ENCODE measurements around the gene CDY1. TPM values are rescaled to one million over a fixed set of nuclear protein-coding genes. Genes with fewer than 3 reads are reported as not detected.
"Not testable (repeated sequence)": the region's sequence is repeated elsewhere in the genome, so short reads cannot be mapped to it uniquely, and the experiment has no call there.

CDY1 gene
- total RNA-seq (2014; rRNA removed; shearing (Covaris generic)): not detected in 2 replicates

GRCh38 chrY:25621817-25622216 lies at the start of gene CDY1:
TSS of gene CDY1 (plus strand) at chrY:25622117. CDS start at chrY:25622443, 326 bp downstream.
- not testable (repeated sequence) for DNase-seq; H3K36me3 ChIP-seq; H3K27me3 ChIP-seq; H3K9me3 ChIP-seq (replicated peaks); H3K4me1 ChIP-seq; H3K4me3 ChIP-seq; H3K27ac ChIP-seq

DNA sequence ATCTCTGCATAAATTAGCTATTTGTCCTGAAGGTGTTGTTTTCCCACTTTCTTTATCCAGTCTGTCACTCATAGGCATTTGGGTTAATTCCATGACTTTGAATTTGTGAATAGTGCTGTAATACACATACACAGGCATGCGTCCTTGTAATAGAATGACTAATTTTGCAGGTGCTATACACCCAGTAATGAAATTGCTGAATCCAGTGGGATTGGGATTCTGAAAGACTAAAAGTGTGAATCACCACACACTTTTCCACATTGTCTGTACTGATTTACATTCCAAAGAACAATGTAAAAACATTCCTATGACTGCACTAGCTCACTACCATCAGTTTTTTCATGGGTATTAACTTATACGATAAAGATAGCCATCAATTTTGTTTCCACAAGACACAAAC lies 28.6 kb upstream of the CDY1 start:
- H3K4me1 ChIP-seq; H3K9me3 ChIP-seq (replicated peaks); H3K27me3 ChIP-seq; H3K36me3 ChIP-seq; H3K4me3 ChIP-seq; DNase-seq; H3K27ac ChIP-seq: not testable (repeated sequence)

DNA sequence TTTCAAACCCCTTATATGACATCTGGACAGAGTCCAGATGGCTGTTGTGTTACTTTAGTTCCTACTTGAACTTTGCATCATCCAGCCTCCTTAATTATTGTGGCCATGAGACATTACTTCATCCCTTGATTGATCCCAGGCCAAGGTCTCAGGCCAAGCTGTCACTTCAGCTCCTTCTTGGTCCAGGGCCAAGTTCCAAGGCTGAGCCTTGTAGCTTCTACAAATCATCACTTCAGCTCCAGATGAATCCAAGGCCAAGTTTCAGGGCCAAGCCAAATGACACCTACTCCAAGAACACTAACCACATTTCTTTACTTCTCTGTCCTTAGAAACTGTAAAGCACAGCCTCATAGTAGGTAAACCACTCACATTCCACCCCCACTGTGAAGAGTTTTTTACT lies 1.7 kb upstream of the CDY1 start:
- not testable (repeated sequence) for H3K9me3 ChIP-seq (replicated peaks); DNase-seq; H3K36me3 ChIP-seq; H3K4me1 ChIP-seq; H3K27me3 ChIP-seq; H3K4me3 ChIP-seq; H3K27ac ChIP-seq

GRCh38 chrY:25626524-25626923 lies 4.6 kb downstream of the CDY1 start:
- H3K36me3 ChIP-seq; H3K4me3 ChIP-seq; H3K4me1 ChIP-seq; H3K27me3 ChIP-seq; DNase-seq; H3K27ac ChIP-seq; H3K9me3 ChIP-seq (replicated peaks): not testable (repeated sequence)

DNA sequence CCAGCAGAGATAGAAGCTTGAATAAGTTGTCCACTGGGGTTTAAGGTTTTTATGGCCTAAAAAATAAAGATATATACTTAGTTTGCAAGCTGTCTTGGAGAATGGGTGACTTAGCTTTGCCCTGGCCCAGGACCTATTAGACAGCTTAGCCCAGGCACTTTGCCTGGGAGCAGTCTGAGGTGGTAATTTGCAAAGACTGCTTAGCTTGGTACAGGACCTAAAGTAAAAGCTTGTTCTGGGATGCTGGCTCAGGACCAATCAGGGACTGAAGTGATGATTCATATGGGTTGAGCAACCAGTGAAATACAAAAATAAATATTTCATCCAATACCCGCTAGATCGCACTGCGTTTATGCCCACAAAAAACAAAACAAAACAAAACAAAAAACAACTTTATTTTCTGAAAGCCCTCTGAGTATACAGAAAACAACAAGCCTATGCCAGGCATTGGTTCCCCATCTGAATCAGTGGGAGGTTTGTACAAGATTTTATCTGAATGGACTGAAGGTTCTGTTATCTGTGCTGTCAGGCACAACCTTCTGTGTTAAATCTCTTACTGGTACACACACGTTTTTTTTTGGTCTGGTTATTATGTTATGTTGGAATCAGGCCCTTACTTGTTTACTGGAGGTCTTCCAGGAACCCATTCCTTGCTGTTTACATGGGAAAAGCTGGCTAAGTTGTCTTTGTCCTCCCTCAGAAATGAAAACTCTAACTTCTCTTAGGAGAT lies 8.6 kb downstream of the CDY1 start:
- H3K36me3 ChIP-seq; DNase-seq; H3K27ac ChIP-seq; H3K27me3 ChIP-seq; H3K9me3 ChIP-seq (replicated peaks); H3K4me1 ChIP-seq; H3K4me3 ChIP-seq: not testable (repeated sequence)

DNA sequence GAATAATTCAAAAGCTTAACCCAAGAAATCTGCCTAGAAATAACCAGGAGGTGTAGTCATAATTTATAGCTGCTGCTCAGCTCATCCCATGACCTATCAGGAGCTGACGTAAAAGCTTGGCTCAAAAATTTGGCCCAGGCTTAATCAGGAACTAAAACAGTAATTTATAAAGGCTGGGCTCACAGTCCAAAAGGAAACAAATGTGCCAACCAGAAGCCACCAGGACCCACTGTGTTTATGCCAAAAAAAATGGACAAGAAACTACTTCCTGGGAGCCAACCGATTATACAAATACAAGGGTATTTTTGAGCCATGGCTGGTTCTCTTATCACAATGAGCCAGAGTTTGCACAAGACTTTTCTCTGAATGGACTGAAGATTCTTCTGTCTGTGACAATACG lies 17.9 kb downstream of the CDY1 start:
- H3K27me3 ChIP-seq; H3K9me3 ChIP-seq (replicated peaks); H3K27ac ChIP-seq; H3K36me3 ChIP-seq; H3K4me1 ChIP-seq; H3K4me3 ChIP-seq; DNase-seq: not testable (repeated sequence)

- H3K27me3 ChIP-seq; DNase-seq; H3K4me1 ChIP-seq; H3K27ac ChIP-seq; H3K4me3 ChIP-seq; H3K9me3 ChIP-seq (replicated peaks); H3K36me3 ChIP-seq: not testable (repeated sequence)
Measured at GRCh38 chrY:25643024-25643915, 21.4 kb downstream of the CDY1 start.

Measured in SJCRH30 (cell line).